Lung (tissue), 12 donors: Measurements from ENCODE around the gene MAG. TPM values are rescaled to one million over a fixed set of nuclear protein-coding genes. Genes with fewer than 3 reads are reported as not detected.

Experiments
- ATAC-seq: fragments of 200-7000 bp; cut with Tn5 transposase; one replicate; pipeline ENCODE4 v1.9.1; 2020; ENCODE audit warnings: moderate number of reproducible peaks; ENCODE audit not compliant: insufficient read depth, low FRiP score
- DNase-seq, 3 donors: peaks; one replicate each; pipeline ENCODE4 v3.0.0-alpha.2; 2013 to 2017
- H3K27ac ChIP-seq, 2 donors: one replicate each; pipeline ENCODE4 v1.5.1; 2013; ENCODE audit warnings: mild to moderate bottlenecking in 2 of 2, moderate library complexity in 2 of 2, control low read depth in 1 of 2, inconsistent platforms in 1 of 2, low read depth in 1 of 2, low read length in 1 of 2
- H3K27me3 ChIP-seq, 3 donors: one replicate each; pipeline ENCODE4 v1.5.1; 2013; ENCODE audit warnings: low read length in 2 of 3; ENCODE audit not compliant: control insufficient read depth in 3 of 3, insufficient read depth in 3 of 3
- H3K36me3 ChIP-seq, 4 donors: one replicate each; pipeline ENCODE4 v1.5.1; 2013; ENCODE audit warnings: low read length in 4 of 4, mild to moderate bottlenecking in 1 of 4, moderate library complexity in 1 of 4; ENCODE audit not compliant: control insufficient read depth in 4 of 4, insufficient read depth in 4 of 4
- H3K4me1 ChIP-seq, 5 donors: one replicate each; pipeline ENCODE4 v1.5.1; 2013; ENCODE audit warnings: low read length in 5 of 5, mild to moderate bottlenecking in 2 of 5, moderate library complexity in 1 of 5; ENCODE audit not compliant: control insufficient read depth in 5 of 5, insufficient read depth in 5 of 5
- H3K4me3 ChIP-seq: one replicate; pipeline ENCODE4 v1.5.1; 2013; ENCODE audit warnings: mild to moderate bottlenecking, control low read depth, moderate library complexity
- H3K9ac ChIP-seq, 2 donors: one replicate each; pipeline ENCODE4 v1.5.1; 2013; ENCODE audit warnings: low read length in 2 of 2, control low read depth in 1 of 2; ENCODE audit not compliant: insufficient read depth in 1 of 2
- H3K9me3 ChIP-seq, 4 donors: one replicate each; pipeline ENCODE4 v1.5.1; 2013; ENCODE audit warnings: low read length in 3 of 4, mild to moderate bottlenecking in 1 of 4, moderate library complexity in 1 of 4; ENCODE audit not compliant: control insufficient read depth in 4 of 4, insufficient read depth in 3 of 4
- WGBS, 2 donors: extraction: QIAGEN DNeasy Blood & Tissue Kit; methylation state at CpG; one replicate each; pipeline ENCODE4 v1.1.7; 2013; 5-methylcytosine and 5-hydroxymethylcytosine counted together
- polyA plus RNA-seq, 2 donors: library from polyadenylated mRNA; stranded (reverse); fragments of 200-250 nt; gene quantifications; one replicate each; pipeline ENCODE4 v1.2.1, GENCODE V29; 2013
- total RNA-seq, 2 donors: library from RNA; depleted of rRNA in 1 of 2; stranded (reverse); fragments of >200 nt in 1 of 2; gene quantifications; one replicate each; pipeline ENCODE4 v1.2.1, GENCODE V29; 2014 to 2021
- TF ChIP-seq, protein P1 (sequence below): IDR thresholded peaks from 2 replicates; pipeline ENCODE4 v1.5.1; 2012; ENCODE audit warnings: mild to moderate bottlenecking; ENCODE audit errors: control extremely low read depth, extremely low read depth
- donor health status: control.
- donor health status: control.
- donor health status: Bipolar disorder and iron deficiency.
- donor health status: healthy.
- donor health status: DM: yes; HTN: yes; CAD: no.

Gene MAG
- total and polyA plus RNA-seq, 4 donors, result 0.08 to 8.8 (median 1.9) TPM

GRCh38 chr19:35274323-35274722 is 17.6 kb upstream of the MAG start:
- Histone ChIP-seq H3K36me3 (peaks cover 5 to 59% (median 39%) of the 10 kb centered on the region in 4 donors), H3K4me1 (peaks cover 0 to 11% (median 2%) of the 10 kb centered on the region in 5 donors), H3K9ac (no peak overlapping the region), H3K27ac (no peak overlapping the region), H3K4me3 (no peak overlapping the region), H3K27me3 (no peaks in the 10 kb centered on the region), H3K9me3 (no peaks in the 10 kb centered on the region)
- DNase-seq, result no peak
- WGBS, 2 donors, result 81 to 86% methylated on average over 5 of the region's 5 CpGs
- TF ChIP-seq, protein P1, sequence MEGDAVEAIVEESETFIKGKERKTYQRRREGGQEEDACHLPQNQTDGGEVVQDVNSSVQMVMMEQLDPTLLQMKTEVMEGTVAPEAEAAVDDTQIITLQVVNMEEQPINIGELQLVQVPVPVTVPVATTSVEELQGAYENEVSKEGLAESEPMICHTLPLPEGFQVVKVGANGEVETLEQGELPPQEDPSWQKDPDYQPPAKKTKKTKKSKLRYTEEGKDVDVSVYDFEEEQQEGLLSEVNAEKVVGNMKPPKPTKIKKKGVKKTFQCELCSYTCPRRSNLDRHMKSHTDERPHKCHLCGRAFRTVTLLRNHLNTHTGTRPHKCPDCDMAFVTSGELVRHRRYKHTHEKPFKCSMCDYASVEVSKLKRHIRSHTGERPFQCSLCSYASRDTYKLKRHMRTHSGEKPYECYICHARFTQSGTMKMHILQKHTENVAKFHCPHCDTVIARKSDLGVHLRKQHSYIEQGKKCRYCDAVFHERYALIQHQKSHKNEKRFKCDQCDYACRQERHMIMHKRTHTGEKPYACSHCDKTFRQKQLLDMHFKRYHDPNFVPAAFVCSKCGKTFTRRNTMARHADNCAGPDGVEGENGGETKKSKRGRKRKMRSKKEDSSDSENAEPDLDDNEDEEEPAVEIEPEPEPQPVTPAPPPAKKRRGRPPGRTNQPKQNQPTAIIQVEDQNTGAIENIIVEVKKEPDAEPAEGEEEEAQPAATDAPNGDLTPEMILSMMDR, result no peak
- no peak for ATAC-seq

GRCh38 chr19:35276706-35277281 is 15.2 kb upstream of the MAG start:
- peaks cover 0 to 29% (median 10%) of the 10 kb centered on the region in 5 donors for H3K4me1 ChIP-seq
- no peak overlapping the region for H3K4me3 ChIP-seq
- no peak for DNase-seq
- 96 to 97% methylated on average over 28 of the region's 28 CpGs for WGBS, 2 donors
- H3K27me3 ChIP-seq, result no peaks in the 10 kb centered on the region
- H3K9me3 ChIP-seq, result no peaks in the 10 kb centered on the region
- ATAC-seq, result no peak
- H3K36me3 ChIP-seq, result peaks cover 3 to 49% (median 24%) of the 10 kb centered on the region in 4 donors
- H3K27ac ChIP-seq, result no peak overlapping the region
- TF ChIP-seq, protein P1, result no peak
- H3K9ac ChIP-seq, result no peak overlapping the region

- WGBS, 2 donors, result 92 to 95% methylated on average over 44 to 45 of the region's 45 CpGs
- Histone ChIP-seq H3K4me1 (peaks cover 0 to 36% (median 11%) of the 10 kb centered on the region in 5 donors), H3K4me3 (no peak overlapping the region), H3K9me3 (no peaks in the 10 kb centered on the region), H3K36me3 (peaks cover 3 to 34% (median 19%) of the 10 kb centered on the region in 4 donors), H3K27ac (no peak overlapping the region), H3K27me3 (peaks cover 0 to 9% (median 0%) of the 10 kb centered on the region in 3 donors), H3K9ac (no peak overlapping the region)
- TF ChIP-seq, protein P1, result no peak
- no peak for DNase-seq
- no peak for ATAC-seq
Observed at GRCh38 chr19:35278578-35279284, 13.2 kb upstream of the MAG start.
